ENCODE results near the gene DIRAS1. TPM values are rescaled to one million over a fixed set of nuclear protein-coding genes. Genes with fewer than 3 reads are reported as not detected.
"Not testable (repeated sequence)": the region's sequence is repeated elsewhere in the genome, so short reads cannot be mapped to it uniquely, and the experiment has no call there.

Gene DIRAS1
- total RNA-seq, 1 donor from 2014 or later, result 3.1 TPM

GRCh38 chr19:2675892-2676291 is 45.3 kb downstream of the DIRAS1 start:
- H3K36me3 ChIP-seq (ENCODE audit: control insufficient read depth, insufficient read depth, low read length), result no peaks in the 10 kb centered on the region
- H3K27me3 ChIP-seq (ENCODE audit: control insufficient read depth, insufficient read depth, low read length), result peaks cover 25% of the 10 kb centered on the region
- no peak for DNase-seq (ENCODE audit: low read depth)
- no peak for TF ChIP-seq CTCF (IDR thresholded peaks at IDR 0.05; ENCODE audit: insufficient read depth, low read length, poor library complexity, severe bottlenecking)
- H3K4me3 ChIP-seq (ENCODE audit: low read depth, low read length), result no peak overlapping the region

GRCh38 chr19:2670217-2670616 is 51.0 kb downstream of the DIRAS1 start:
- no peak for TF ChIP-seq CTCF (IDR thresholded peaks at IDR 0.05; ENCODE audit: insufficient read depth, low read length, poor library complexity, severe bottlenecking)
- peaks cover 12% of the 10 kb centered on the region for H3K27me3 ChIP-seq (ENCODE audit: control insufficient read depth, insufficient read depth, low read length)
- H3K36me3 ChIP-seq (ENCODE audit: control insufficient read depth, insufficient read depth, low read length), result no peaks in the 10 kb centered on the region
- no peak for DNase-seq (ENCODE audit: low read depth)
- no peak overlapping the region for H3K4me3 ChIP-seq (ENCODE audit: low read depth, low read length)

GRCh38 chr19:2668175-2668763 is 52.9 kb downstream of the DIRAS1 start:
- H3K36me3 ChIP-seq (ENCODE audit: control insufficient read depth, insufficient read depth, low read length), result no peaks in the 10 kb centered on the region
- no peak overlapping the region for H3K4me3 ChIP-seq (ENCODE audit: low read depth, low read length)
- TF ChIP-seq CTCF (IDR thresholded peaks at IDR 0.05; ENCODE audit: insufficient read depth, low read length, poor library complexity, severe bottlenecking), result no peak
- DNase-seq (ENCODE audit: low read depth), result no peak
- peaks cover 2% of the 10 kb centered on the region for H3K27me3 ChIP-seq (ENCODE audit: control insufficient read depth, insufficient read depth, low read length)

GRCh38 chr19:2667349-2667748 is 53.8 kb downstream of the DIRAS1 start:
- H3K27me3 ChIP-seq (ENCODE audit: control insufficient read depth, insufficient read depth, low read length); H3K36me3 ChIP-seq (ENCODE audit: control insufficient read depth, insufficient read depth, low read length); H3K4me3 ChIP-seq (ENCODE audit: low read depth, low read length); DNase-seq (ENCODE audit: low read depth): not testable (repeated sequence)

GRCh38 chr19:2666344-2666994 is 54.7 kb downstream of the DIRAS1 start:
- no peak for DNase-seq (ENCODE audit: low read depth)
- H3K4me3 ChIP-seq (ENCODE audit: low read depth, low read length), result no peak overlapping the region

GRCh38 chr19:2665103-2665502 is 56.1 kb downstream of the DIRAS1 start:
- no peaks in the 10 kb centered on the region for H3K36me3 ChIP-seq (ENCODE audit: control insufficient read depth, insufficient read depth, low read length)
- no peak overlapping the region for H3K4me3 ChIP-seq (ENCODE audit: low read depth, low read length)
- H3K27me3 ChIP-seq (ENCODE audit: control insufficient read depth, insufficient read depth, low read length), result no peaks in the 10 kb centered on the region
- DNase-seq (ENCODE audit: low read depth), result no peak
- no peak for TF ChIP-seq CTCF (IDR thresholded peaks at IDR 0.05; ENCODE audit: insufficient read depth, low read length, poor library complexity, severe bottlenecking)

More at GRCh38 chr19:2666344-2666994, 54.7 kb downstream of the DIRAS1 start:
- Histone ChIP-seq H3K36me3 (ENCODE audit: control insufficient read depth, insufficient read depth, low read length) (no peaks in the 10 kb centered on the region), H3K27me3 (ENCODE audit: control insufficient read depth, insufficient read depth, low read length) (peaks cover 2% of the 10 kb centered on the region)
- no peak for TF ChIP-seq CTCF (IDR thresholded peaks at IDR 0.05; ENCODE audit: insufficient read depth, low read length, poor library complexity, severe bottlenecking)

Other genes starting within 250 kb of the DIRAS1 start
- 99.6 and 106 TPM in 2 replicates for gene GADD45B, start 245.2 kb downstream of the DIRAS1 start, total RNA-seq
- 0.21 and 0.33 TPM in 2 replicates for gene GNG7, start 18.7 kb downstream of the DIRAS1 start, total RNA-seq
- 59.6 TPM in 2 replicates for gene SLC39A3, start 18.6 kb upstream of the DIRAS1 start, total RNA-seq
- gene SGTA, start 61.9 kb upstream of the DIRAS1 start, total RNA-seq, result 70.7 and 80.2 TPM in 2 replicates
- 79.0 and 85.9 TPM in 2 replicates for gene THOP1, start 64.1 kb upstream of the DIRAS1 start, total RNA-seq
- 3.9 and 4.5 TPM in 2 replicates for gene ZNF554, start 98.5 kb upstream of the DIRAS1 start, total RNA-seq
- gene ZNF555, start 120.1 kb upstream of the DIRAS1 start, total RNA-seq, result 5.9 and 7.4 TPM in 2 replicates
- 0.07 TPM in 1 of 2 replicates, not detected in the other for gene ZNF556, start 146.0 kb upstream of the DIRAS1 start, total RNA-seq
- 1.6 and 3.0 TPM in 2 replicates for gene ZNF57, start 179.6 kb upstream of the DIRAS1 start, total RNA-seq
- 3.1 and 5.0 TPM in 2 replicates for gene ZNF77, start 223.6 kb upstream of the DIRAS1 start, total RNA-seq